HepG2 (cell line): ENCODE results near the gene RASSF10. TPM values are rescaled to one million over a fixed set of nuclear protein-coding genes. Genes with fewer than 3 reads are reported as not detected.
"Not testable (repeated sequence)": the region's sequence is repeated elsewhere in the genome, so short reads cannot be mapped to it uniquely, and the experiment has no call there.

Experiments used
- ATAC-seq: fragments of 200-7000 bp; cut with Tn5 transposase; 3 replicates; pipeline ENCODE4 v1.9.1; 2020; ENCODE audit warnings: mild to moderate bottlenecking, moderate library complexity
- BruUV-seq: library from RNA; stranded (reverse); fragments of 400-500 nt; replicated peaks from 2 replicates; lab custom pipeline; 2021; lab: Mats Ljungman, UMichigan
- CTCF ChIA-PET: fragments of 300-600 bp; formaldehyde crosslinking; extraction: SDS; loops from one replicate; lab custom pipeline; 2021; ENCODE audit warnings: low total read pairs, inconsistent platforms, low intra/inter-chr PET ratio; lab: Yijun Ruan, JAX
- POLR2A ChIA-PET: fragments of 350-600 bp; sonication (Branson Sonifier 250); formaldehyde crosslinking; loops from one replicate; lab custom pipeline; 2020; ENCODE audit warnings: antibody characterized with exemption, inconsistent platforms; lab: Yijun Ruan, JAX
- DNase-seq: peaks from one replicate; pipeline ENCODE4 v3.0.0-alpha.2; 2015; ENCODE audit warnings: low spot score
- FAIRE-seq: peaks from 3 replicates; lab custom pipeline; 2011; peaks lifted over from hg19 to GRCh38; lab: Jason Lieb, UNC
- H2AFZ ChIP-seq: one replicate; pipeline ENCODE4 v1.6.1; 2011; ENCODE audit warnings: low read length, inconsistent platforms
- H3K27ac ChIP-seq: fragments of 300-600 bp; 3 replicates; pipeline ENCODE4 v1.8.0; 2011; ENCODE audit warnings: mixed run types, mild to moderate bottlenecking, mixed read lengths, low read length, inconsistent platforms; ENCODE audit not compliant: insufficient read depth; ENCODE audit errors: extremely low read length
- H3K27me3 ChIP-seq, 2 experiments: fragments of 200-600 bp in 1 of 2; 2 replicates in 1 of 2; 3 replicates in 1 of 2; pipeline versions ENCODE4 v1.6.0 to v1.8.0; 2011; ENCODE audit warnings: low read length in 2 of 2, mild to moderate bottlenecking in 2 of 2, moderate library complexity in 2 of 2, inconsistent platforms in 1 of 2; ENCODE audit not compliant: insufficient read depth in 2 of 2, control insufficient read depth in 1 of 2
- H3K36me3 ChIP-seq, 2 experiments: fragments of 200-600 bp in 1 of 2; replicated peaks in 1 of 2; 2 replicates in 1 of 2; 3 replicates in 1 of 2; pipeline versions ENCODE4 v1.5.1 to v1.8.0; 2011; ENCODE audit warnings: low read length in 2 of 2, inconsistent platforms in 1 of 2; ENCODE audit not compliant: insufficient read depth in 2 of 2, control insufficient read depth in 1 of 2
- H3K4me1 ChIP-seq: 2 replicates; pipeline ENCODE4 v1.5.1; 2012; ENCODE audit warnings: low read length, inconsistent platforms; ENCODE audit not compliant: insufficient read depth
- H3K4me2 ChIP-seq: 2 replicates; pipeline ENCODE4 v1.6.0; 2011; ENCODE audit warnings: low read depth, low read length, inconsistent platforms
- H3K4me3 ChIP-seq, 3 experiments: fragments of 200-600 bp in 1 of 3; sonication (generic), shearing (Covaris generic) in 1 of 3; replicated peaks in 1 of 3; 2 replicates each; pipeline ENCODE4 v1.5.1; 2011 to 2016; ENCODE audit warnings: low read length in 3 of 3, inconsistent platforms in 2 of 3, low read depth in 2 of 3, mild to moderate bottlenecking in 2 of 3, control low read depth in 1 of 3, mixed read lengths in 1 of 3; ENCODE audit not compliant: insufficient read depth in 1 of 3
- H3K79me2 ChIP-seq: one replicate; pipeline ENCODE4 v1.6.1; 2011; ENCODE audit warnings: low read length, inconsistent platforms; ENCODE audit not compliant: insufficient read depth
- H3K9ac ChIP-seq: 2 replicates; pipeline ENCODE4 v1.6.0; 2011; ENCODE audit warnings: mild to moderate bottlenecking, low read depth, low read length, inconsistent platforms; ENCODE audit not compliant: insufficient read depth
- H3K9me3 ChIP-seq: 2 replicates; pipeline ENCODE4 v1.5.1; 2012; ENCODE audit warnings: mild to moderate bottlenecking, low read length
- H4K20me1 ChIP-seq: 2 replicates; pipeline ENCODE4 v1.6.0; 2011; ENCODE audit warnings: inconsistent platforms, mild to moderate bottlenecking, low read length, moderate library complexity; ENCODE audit not compliant: insufficient read depth
- HNF4A ChIP-seq: sonication (generic); formaldehyde crosslinking; IDR thresholded peaks from 2 replicates; pipeline ENCODE4 v1.4.0; 2020; ENCODE audit warnings: missing genetic modification reagents
- NR2F6 ChIP-seq, 2 experiments: IDR thresholded peaks; 2 replicates each; pipeline ENCODE4 v1.6.1; 2016; ENCODE audit warnings: antibody characterized with exemption in 1 of 2, mild to moderate bottlenecking in 1 of 2
- TEAD3 ChIP-seq: optimal IDR thresholded peaks from 2 replicates; pipeline ENCODE3; 2016; ENCODE audit warnings: borderline replicate concordance
- WGBS: methylation state at CpG from one replicate; pipeline ENCODE4 v1.1.6; 2017; ENCODE audit warnings: low lambda C conversion rate; 5-methylcytosine and 5-hydroxymethylcytosine counted together
- in situ Hi-C: cut with HindIII; loops from 2 replicates; pipeline ENCODE4 v1.10.0; 2017; ENCODE audit warnings: low pct_unique_long_range_greater_than_20kb; ENCODE audit not compliant: extremely low pct_ligation_motif_present
- intact Hi-C: fragments of 100-400 bp; cut with micrococcal nuclease; formaldehyde crosslinking; loops from one replicate; pipeline ENCODE4 v1.10.0; 2022; ENCODE audit not compliant: unreplicated experiment
- polyA plus RNA-seq, 8 experiments: library from polyadenylated mRNA; depleted of rRNA in 3 of 8; stranded (reverse) in 7 of 8; unstranded in 1 of 8; fragments of >200 nt; fragmentation: Illumina TruSeq in 4 of 8; extraction: Trizol in 4 of 8; gene quantifications; 2 replicates each; pipeline versions ENCODE4 v1.2.1 to v1.2.3, GENCODE V29; 2011 to 2016; ENCODE audit warnings: low read depth in 4 of 8, missing spikeins in 1 of 8, mixed read lengths in 1 of 8; ENCODE audit not compliant: insufficient read depth in 1 of 8
- total RNA-seq, 5 experiments: library from RNA; depleted of rRNA; stranded (reverse); fragments of >200 nt; fragmentation: Illumina TruSeq; extraction: Trizol; gene quantifications; 2 replicates each; pipeline ENCODE4 v1.2.3, GENCODE V29; 2016; ENCODE audit warnings: low read depth in 1 of 5
- TF ChIP-seq, protein P1 (sequence below): sonication (generic); formaldehyde crosslinking; IDR thresholded peaks from 2 replicates; pipeline ENCODE4 v1.8.0; 2022; ENCODE audit warnings: mild to moderate bottlenecking, missing genetic modification reagents, moderate library complexity

RASSF10 gene
- total and polyA plus RNA-seq, 2 of the 13 experiments (the other 11 are each of a cell fraction or from before 2014, with no cell fraction given) = not detected

DNA sequence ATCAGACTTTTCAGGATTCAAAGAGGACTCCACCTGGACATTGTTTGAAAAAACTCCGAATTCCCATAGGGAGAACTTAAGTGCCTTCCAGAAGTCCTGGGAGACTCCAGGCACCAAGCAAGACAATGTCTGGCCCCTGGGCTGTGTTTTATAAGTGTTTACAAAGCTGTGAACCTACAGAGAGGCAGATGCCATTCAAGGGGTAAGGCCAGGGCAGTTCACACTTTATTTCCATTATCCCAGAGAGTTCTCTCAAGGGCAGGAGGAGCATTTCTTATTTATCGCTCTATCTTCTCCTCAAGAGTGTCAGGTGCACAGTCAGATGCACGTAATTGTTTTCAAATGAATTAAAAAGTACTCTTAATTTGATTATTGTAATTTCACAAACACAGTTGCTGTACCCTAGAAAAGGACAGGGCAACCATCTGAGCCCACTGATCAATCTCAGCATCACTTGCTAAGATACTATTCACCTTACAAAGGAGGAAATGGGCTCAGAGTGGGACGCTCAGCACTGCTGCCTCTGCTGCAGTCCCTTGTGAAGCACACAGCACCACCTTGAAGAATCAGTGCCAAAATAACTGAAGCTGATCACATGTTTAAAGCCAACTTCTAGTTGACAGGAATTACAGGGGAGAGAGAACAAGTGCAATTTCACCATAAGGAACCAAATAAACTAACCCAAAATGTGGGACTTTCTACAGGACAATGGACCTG is 35.0 kb downstream of the RASSF10 start (continued):
- TF ChIP-seq, protein P1, sequence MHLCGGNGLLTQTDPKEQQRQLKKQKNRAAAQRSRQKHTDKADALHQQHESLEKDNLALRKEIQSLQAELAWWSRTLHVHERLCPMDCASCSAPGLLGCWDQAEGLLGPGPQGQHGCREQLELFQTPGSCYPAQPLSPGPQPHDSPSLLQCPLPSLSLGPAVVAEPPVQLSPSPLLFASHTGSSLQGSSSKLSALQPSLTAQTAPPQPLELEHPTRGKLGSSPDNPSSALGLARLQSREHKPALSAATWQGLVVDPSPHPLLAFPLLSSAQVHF = no peak
- TF ChIP-seq NR2F6 (IDR thresholded peaks at IDR 0.05) = no peak
- TF ChIP-seq NR2F6 (CRISPR knock-in tag; IDR thresholded peaks at IDR 0.05) = no peak
- TF ChIP-seq TEAD3 (CRISPR knock-in tag) = no peak

DNA sequence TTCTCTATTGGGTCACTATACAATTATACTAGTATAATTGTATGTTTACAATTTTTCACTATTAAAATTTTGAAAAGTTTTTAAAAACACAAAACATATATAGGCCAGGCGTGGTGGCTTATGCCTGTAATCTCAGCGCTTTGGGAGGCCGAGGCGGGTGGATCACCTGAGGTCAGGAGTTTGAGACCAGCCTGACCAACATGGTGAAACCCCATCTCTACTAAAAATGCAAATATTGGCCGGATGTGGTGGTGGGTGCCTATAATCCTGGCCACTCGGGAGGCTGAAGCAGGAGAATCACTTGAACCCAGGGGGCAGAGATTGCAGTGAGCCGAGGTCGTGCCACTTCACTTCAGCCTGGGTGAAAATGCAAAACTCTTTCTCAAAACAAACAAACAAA is 36.0 kb downstream of the RASSF10 start:
- H3K4me2 ChIP-seq, in situ Hi-C loops, BruUV-seq, H3K79me2 ChIP-seq, FAIRE-seq, H3K36me3 ChIP-seq, CTCF ChIA-PET, H4K20me1 ChIP-seq, H3K9ac ChIP-seq, H2AFZ ChIP-seq, H3K9me3 ChIP-seq, H3K27ac ChIP-seq, intact Hi-C loops, H3K27me3 ChIP-seq, POLR2A ChIA-PET, DNase-seq, ATAC-seq, H3K4me3 ChIP-seq: not testable (repeated sequence)
- H3K4me1 ChIP-seq = peaks cover 28% of the 10 kb centered on the region
- WGBS = 72% methylated on average over 8 of the region's 8 CpGs

DNA sequence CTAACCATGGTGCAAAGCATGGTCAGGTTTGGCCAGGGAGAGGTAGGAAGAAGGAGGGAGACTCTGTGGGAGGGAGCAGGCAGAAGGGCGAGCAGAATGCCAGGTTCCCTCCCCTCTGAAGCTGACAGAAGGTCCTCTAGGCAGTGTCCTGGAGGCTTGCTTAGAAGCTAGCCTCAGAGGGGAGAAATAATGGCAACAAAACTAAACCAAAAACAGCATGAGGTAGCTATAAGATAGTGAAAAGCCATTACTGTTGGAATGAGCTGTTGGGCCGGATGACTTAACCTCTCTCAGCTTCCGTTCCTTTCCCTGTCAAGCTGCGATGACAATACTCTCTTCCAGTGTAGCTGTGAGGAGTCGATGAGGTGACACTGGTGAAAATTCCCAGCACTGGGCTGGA is 36.6 kb downstream of the RASSF10 start:
- DNase-seq = no peak
- no peaks in the 10 kb centered on the region for H3K36me3 ChIP-seq
- H3K9me3 ChIP-seq = no peaks in the 10 kb centered on the region
- FAIRE-seq = no peak
- ChIA-PET CTCF (no interaction called here), POLR2A (no interaction called here)
- H3K4me2 ChIP-seq = no peak overlapping the region
- intact Hi-C loops (no loop called here), in situ Hi-C loops (no loop called here)
- peaks cover 31% of the 10 kb centered on the region for H3K4me1 ChIP-seq
- H4K20me1 ChIP-seq = no peaks in the 10 kb centered on the region
- no peak for ATAC-seq
- no peak overlapping the region for H3K4me3 ChIP-seq
- BruUV-seq = no TSS peak
- H3K9ac ChIP-seq = no peak overlapping the region
- WGBS = 79% methylated on average over 5 of the region's 5 CpGs
- H3K27me3 ChIP-seq = peaks cover 0 to 3% of the 10 kb centered on the region in 2 experiments; a peak in 2 of 5 replicates
- no peak overlapping the region for H3K27ac ChIP-seq
- TF ChIP-seq HNF4A (CRISPR knock-in tag) = no peak
- no peak overlapping the region for H2AFZ ChIP-seq
- no peaks in the 10 kb centered on the region for H3K79me2 ChIP-seq
